ENCODE results near the gene TBCD.

The TBCD gene

GRCh38 chr17:82793974-82794630 is 42.2 kb downstream of the TBCD start:
- no peak for DNase-seq

GRCh38 chr17:82794781-82795482 is 43.1 kb downstream of the TBCD start:
- no peak for DNase-seq

- DNase-seq = no peak
These were observed 43.8 kb downstream of the TBCD start for GRCh38 chr17:82795615-82796014.

- DNase-seq = no peak
These were observed 45.2 kb downstream of the TBCD start for GRCh38 chr17:82797061-82797460.

GRCh38 chr17:82798752-82799151 is 46.9 kb downstream of the TBCD start:
- no peak for DNase-seq

GRCh38 chr17:82799591-82799990 is 47.7 kb downstream of the TBCD start:
- no peak for DNase-seq

- no peak for DNase-seq
These were observed 49.0 kb downstream of the TBCD start for GRCh38 chr17:82800885-82801284.

- no peak for DNase-seq
These were observed 49.6 kb downstream of the TBCD start for GRCh38 chr17:82801377-82801970.

GRCh38 chr17:82802075-82802780 is 50.4 kb downstream of the TBCD start:
- no peak for DNase-seq

- no peak for DNase-seq
These were observed 51.3 kb downstream of the TBCD start for GRCh38 chr17:82803185-82803584.

GRCh38 chr17:82803606-82804005 is 51.7 kb downstream of the TBCD start:
- no peak for DNase-seq

GRCh38 chr17:82804442-82805191 is 52.8 kb downstream of the TBCD start:
- no peak for DNase-seq

GRCh38 chr17:82805254-82805653 is 53.4 kb downstream of the TBCD start:
- DNase-seq = no peak

- no peak for DNase-seq
These were observed 54.0 kb downstream of the TBCD start for GRCh38 chr17:82805823-82806222.

- no peak for DNase-seq
These were observed 54.8 kb downstream of the TBCD start for GRCh38 chr17:82806645-82807044.

GRCh38 chr17:82807101-82807500 is 55.2 kb downstream of the TBCD start:
- DNase-seq = no peak

GRCh38 chr17:82807562-82807961 is 55.7 kb downstream of the TBCD start:
- no peak for DNase-seq

GRCh38 chr17:82808006-82808405 is 56.1 kb downstream of the TBCD start:
- DNase-seq = no peak

GRCh38 chr17:82808921-82809905 is 57.3 kb downstream of the TBCD start:
- no peak for DNase-seq

- no peak for DNase-seq
These were observed 59.0 kb downstream of the TBCD start for GRCh38 chr17:82810644-82811430.

GRCh38 chr17:82812058-82812457 is 60.2 kb downstream of the TBCD start:
- DNase-seq = no peak
